8988T (cell line): Measurements from ENCODE around the gene TLNRD1.

Experiments used
- DNase-seq: peaks from one replicate; pipeline ENCODE4 v3.0.0; 2011

The TLNRD1 gene

DNA sequence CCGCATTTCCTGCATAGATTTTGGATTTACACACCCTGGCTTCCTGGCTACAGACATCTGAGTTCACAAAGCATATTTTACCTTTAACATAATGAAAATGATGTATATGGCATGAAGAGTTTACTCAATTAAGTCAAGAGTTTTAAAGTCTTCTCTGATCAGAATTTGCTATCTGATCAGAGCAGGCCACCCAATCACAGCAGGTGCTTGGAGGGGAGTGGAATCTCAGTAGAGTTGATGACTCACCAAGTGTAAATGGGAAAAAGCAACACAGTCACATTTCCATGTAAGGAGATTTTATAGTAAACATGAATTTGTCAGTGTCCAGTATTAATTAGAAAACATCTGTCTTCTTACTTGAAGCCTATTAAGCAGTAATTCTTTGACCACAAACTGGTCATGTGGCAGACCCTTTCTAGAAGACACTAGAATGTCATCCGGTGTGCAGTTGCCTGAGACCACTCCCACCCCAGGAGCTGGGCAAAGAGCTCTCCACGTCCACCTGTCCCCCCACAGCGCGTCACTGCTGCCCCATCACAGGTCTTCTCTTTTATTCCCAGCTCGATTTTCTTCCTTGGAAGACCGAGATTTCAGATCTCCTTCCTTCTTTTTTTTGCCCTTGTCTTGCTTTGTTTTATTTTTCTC is 21.9 kb upstream of the TLNRD1 start:
- no peak for DNase-seq

GRCh38 chr15:80979538-80980200 is 21.1 kb upstream of the TLNRD1 start:
- no peak for DNase-seq

DNA sequence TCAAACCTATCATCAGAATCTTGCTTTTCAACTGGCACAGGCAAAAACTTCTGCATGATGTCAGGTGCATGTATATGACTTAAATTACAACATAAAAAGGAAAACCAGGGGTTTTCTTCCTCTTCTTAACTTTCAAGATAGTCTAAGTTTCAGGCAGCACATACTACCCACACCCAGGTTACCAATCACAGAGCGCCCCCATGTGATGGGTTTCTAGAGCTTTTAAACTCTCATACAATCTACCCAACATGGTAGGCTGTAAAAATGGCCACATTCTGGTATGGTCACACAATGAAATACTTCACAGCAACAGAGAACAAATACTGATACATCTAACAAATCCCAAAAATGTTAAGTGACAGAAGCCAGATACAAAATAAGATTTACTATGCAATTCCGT is 18.5 kb upstream of the TLNRD1 start:
- no peak for DNase-seq

DNA sequence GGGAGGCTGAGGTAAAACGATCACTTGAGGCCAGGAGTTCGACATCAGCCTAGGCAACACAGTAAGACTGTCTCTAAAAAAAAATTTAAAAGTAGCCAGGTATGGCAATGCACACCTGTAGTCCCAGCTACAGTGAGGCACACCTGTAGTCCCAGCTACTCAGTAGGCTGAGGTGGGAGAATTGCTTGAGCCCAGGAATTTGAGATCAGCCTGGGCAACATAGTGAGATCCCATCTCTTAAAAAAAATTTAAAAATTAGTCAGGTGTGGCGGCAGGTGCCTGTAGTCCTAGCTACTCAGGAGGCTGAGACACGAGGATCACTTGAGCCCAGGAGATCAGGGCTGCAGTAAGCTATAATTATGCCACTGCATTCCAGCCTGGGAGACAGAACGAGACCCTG is 17.9 kb upstream of the TLNRD1 start:
- DNase-seq, result no peak

DNA sequence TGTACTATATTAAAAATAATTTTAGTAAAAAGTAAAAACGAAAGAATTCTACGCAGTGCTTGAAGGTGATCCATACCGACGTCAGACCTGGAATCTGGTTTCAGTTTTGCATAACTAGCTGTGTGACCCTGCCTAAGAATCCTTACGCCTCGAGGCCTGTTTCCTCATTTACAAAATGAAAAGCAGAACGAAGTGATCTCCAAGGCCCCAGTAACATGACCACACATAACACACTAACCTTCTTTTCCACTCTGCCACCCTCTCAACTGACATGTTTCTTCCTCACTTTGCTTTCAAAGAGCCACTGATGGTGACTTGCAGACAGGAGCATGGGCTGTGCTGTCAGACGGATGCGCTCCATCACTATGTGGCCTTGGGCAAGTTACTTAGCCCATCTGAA is 15.9 kb upstream of the TLNRD1 start:
- DNase-seq, result no peak

- DNase-seq, result no peak
Measured at GRCh38 chr15:80985981-80986380, 14.7 kb upstream of the TLNRD1 start.

DNA sequence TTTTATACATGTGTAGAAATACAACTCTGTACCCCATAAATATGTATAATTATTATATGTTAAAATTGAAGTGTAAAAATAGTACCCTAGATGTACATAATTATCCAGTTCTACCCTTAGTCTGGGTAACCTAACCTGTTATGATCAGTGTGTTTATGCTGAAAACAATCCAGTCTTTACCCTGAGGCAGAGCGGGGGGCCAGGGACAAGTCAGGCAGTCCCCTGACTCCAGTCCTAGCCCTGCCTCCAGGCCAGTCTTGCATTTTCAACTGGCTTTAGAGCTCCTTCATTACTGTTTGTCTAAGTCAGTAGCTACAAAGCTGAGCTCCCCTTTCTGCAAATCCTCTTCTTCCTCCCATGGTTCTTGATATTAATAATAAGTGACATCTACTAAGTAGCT is 14.2 kb upstream of the TLNRD1 start:
- no peak for DNase-seq

GRCh38 chr15:80988148-80988796 is 12.5 kb upstream of the TLNRD1 start:
- DNase-seq, result no peak

DNA sequence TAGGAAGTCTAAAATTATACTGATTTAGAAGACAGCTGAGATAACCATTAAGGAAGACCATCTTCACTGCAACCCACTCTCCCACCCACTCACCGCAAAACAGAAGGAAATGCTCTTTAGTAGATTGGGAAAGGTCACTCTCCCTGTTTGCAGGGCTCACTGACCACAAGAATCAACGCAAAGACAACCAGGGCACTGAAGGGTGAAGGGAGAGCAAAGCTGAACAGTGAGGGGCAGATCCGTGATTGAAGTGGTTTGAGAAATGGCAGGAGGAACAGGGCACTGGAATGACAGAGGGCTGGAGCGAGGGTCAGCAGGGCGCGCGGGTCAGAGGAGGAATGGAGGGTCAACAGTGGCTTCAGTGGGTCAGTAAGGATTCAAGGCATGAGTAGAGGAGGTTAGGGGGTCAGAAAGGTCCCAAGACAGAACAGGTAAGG is 11.6 kb upstream of the TLNRD1 start:
- DNase-seq, result no peak

DNA sequence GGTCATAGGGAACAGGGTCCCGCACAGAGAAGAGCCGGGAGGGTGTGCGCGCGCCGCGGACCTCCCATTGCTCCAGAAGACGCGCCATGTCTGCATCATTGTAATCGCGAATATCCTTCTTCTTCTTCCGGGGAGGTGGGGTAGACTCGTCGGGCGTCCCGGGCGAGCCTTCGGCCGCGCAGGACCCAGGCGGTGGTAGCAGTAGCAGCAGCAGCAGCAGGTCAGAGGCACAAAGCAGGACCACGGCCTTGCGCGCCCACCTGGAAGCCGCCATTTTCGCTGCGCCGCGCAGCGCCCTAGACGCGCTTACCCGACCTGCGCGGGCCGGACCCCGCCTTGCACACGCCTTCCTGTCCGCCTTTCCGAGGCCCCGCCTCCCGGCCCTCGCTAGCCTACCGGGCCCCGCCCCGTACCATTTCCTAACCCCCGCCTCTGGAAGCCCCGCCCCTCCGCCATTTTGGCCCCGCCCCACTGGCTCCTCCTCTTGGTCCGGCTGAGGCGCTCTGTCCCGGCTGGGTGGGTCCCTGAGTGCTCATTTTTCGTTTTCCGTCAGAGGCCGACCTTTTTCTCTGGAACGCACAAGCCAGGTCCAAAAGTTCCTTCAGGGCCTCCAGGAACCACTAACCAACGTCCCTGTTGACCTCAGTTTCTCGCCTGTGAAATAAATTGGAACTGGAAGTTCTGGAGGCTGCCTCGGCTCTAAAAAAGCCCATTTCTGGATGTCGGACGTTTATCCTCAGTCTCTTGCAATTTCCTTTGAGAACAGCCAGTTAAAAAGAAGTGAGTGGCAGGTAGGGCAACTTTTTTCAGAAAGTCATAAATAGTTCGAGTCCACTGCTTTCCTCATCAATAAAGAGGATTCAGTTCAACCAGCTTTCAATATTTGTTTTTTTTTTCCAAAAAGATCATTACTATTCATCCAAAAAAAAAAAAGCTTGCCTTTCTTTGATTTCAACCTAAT is 10.9 kb upstream of the TLNRD1 start, which contains the start of gene MESD:
TSS of gene MESD (minus strand) at position 302 of the 961 bp plus-strand sequence. CDS start at position 274, 28 bp downstream.
- DNase-seq, result peak; percentile 71

- DNase-seq, result no peak
Measured at GRCh38 chr15:80990955-80991354, 9.8 kb upstream of the TLNRD1 start.

DNA sequence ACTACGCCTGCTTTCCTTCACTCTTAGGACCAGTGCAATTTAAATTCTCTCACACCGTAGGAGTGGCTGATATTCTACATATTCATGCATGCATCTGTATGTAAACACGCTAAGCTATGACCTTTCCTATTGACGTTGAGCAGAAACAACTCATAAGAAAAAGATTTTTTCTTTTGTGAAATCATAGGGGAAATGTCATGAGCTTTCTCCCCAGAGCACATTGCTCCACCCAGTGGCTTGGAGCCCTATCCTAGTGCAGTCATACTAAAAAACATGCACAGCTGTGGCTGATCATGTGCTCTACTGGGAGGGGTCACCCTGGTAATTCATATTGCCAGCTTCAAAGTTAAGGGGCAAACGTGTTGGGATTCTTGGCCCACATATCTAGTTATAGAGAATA is 9.3 kb upstream of the TLNRD1 start:
- DNase-seq, result no peak

DNA sequence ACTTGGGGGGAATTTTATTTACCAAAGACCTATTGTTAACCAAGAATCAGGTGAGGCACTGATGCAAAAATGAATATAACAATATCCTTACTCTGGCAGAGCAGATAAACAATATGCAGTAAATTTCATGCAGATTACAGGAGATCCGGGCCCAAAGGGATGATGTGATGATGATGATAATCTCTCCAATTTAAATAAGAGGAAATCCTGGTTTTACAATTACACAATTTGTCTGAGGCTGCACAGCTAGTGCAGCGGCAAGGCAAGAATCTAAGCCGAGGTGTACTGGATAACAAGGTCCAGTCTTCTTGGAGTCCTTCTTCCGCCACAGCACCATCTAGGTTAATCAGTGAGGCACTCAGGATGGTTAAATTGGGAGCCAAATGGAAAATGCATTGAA is 8.7 kb upstream of the TLNRD1 start:
- no peak for DNase-seq

- DNase-seq, result no peak
Measured at GRCh38 chr15:80992441-80992840, 8.3 kb upstream of the TLNRD1 start.

DNA sequence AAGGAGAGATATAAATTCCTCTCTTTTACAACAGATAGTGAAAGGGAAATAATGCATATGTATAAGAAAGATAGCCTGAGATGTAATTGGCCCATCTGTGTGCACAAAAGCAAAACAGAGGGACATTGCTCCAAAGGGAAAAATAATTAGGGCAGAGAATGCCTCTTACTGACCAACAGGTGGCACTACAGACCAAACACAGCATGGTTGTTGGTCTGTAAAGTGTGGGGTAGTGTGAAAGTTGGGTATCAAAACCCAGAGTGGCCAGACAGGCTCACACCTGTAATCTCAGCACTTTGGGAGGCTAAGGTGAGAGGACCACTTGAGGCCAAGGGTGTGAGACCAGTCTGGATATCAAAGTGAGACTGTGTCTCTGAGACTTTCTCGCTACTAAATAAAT is 4.5 kb upstream of the TLNRD1 start:
- no peak for DNase-seq

DNA sequence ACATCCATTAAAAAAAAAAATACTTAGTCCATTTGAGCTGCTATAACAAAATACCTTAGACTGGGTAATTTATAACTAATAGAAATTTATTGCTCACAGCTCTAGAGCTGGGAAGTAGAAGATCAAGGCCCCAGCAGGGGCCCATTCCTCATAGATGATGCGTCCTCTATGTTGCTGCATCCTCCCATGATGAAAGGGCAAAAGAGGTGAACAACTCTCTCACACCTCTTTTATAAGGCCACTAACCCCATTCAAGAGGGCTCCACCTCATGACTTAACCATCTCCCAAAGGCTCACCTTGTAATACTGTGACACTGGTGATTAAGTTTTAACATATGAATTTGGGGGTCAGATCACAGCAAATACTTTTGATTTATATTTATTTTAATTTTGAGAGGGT is 3.0 kb upstream of the TLNRD1 start:
- no peak for DNase-seq

- no peak for DNase-seq
Measured at GRCh38 chr15:80998251-80998650, 2.5 kb upstream of the TLNRD1 start.

DNA sequence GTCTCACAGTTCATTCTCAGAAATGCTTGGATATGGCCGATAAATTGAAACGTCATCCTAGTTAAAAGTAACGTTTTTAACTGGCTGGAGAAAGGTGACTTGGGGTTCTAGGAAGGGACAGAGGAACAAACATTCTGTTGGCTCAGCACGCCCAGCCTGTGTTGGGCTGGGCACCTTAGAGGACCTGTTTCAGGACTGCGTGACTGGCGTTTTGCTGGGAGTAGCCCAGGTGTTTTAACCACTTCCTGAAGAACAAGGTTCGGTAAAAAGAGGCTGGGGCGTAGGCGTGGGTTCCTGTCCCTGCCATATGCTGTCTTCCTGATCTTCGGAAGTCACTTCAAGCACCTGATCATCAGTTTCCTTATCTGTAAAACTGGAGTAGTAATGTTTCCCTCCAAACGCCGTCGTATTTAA is 1.1 kb upstream of the TLNRD1 start:
- DNase-seq, result no peak

- no peak for DNase-seq
Measured at GRCh38 chr15:81000144-81000623, 539 bp upstream of the TLNRD1 start.

DNA sequence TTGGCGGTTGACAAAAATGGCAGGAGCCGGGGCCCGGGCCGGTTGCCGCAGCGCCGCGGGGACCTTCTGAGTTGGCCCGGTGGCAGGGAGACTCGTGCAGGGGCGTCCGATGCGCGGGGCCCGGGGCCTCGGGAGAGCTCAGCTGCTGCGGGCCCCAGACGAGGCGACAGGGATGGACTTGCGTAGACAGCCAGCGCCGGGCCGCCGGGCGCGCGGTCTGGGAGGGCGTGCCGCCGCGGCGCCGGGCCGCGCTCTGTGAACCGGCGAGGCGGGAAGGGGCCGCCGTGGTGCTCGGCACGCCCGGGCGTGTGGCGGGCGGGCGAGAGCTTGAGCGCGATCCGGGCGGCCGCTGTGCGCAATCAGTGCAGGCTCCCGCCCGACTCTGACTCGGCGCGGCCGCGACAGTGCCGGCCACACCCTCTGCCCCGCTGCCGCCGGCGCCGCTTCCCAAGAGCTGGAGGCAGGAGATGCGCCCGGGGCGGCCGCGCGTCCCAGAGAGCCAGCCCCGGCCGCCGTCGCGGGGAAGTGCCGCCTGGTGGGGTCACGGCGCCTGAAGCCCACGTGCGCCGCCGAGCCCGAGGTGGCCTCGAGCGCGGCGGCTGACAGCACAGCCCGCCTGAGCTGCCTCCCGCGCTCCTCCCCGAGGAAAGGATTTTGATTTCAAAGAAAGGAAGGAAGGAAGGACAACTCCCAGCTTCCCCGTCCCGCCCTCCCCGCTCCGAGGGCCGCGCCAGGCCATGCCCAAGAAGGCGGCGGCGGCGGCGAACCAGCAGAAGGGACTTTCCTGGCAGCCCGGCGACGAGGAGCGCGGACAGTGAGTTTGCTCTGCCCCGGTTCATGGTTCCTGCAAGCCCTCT is 657 bp downstream of the TLNRD1 start:
- DNase-seq, result peak; percentile 37

DNA sequence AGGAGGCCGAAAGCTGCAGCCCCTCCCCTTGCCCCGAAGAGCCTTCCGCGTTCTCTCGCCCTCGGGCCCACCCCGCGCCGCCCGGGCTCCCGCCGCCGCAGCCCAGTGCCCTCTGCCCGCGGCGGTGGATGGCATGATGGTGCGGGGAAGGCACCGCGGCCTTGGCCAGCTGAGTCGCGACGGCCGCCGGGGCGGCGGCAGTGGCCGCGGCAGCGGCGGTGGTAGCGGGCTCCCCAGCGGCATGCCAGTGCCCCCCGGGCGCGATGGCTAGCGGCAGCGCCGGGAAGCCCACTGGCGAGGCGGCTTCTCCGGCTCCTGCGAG is 1.2 kb downstream of the TLNRD1 start:
- peak; percentile 39 for DNase-seq
